ENCODE measurements around the gene RAB7A.
A peak's percentile ranks its signal among the peaks of the same experiment; 100 is the strongest.

Gene RAB7A

GRCh38 chr3:128783774-128784173, 57.8 kb downstream of the RAB7A start:
- no peak for DNase-seq
- in situ Hi-C loops (cut with HindIII; ENCODE audit: low pct_ligation_motif_present, low sequenced_read_pairs) = loop anchor here (25.0 kb wide), 1 partner anchor 96 kb away; no protein-coding TSS in a partner anchor
- no peaks in the 10 kb centered on the region for H3K36me3 ChIP-seq (replicated peaks)
- H3K4me3 ChIP-seq (ENCODE audit: low read depth, low read length) = no peak overlapping the region
- no peak overlapping the region for H3K27ac ChIP-seq
- no peak for TF ChIP-seq CTCF (IDR thresholded peaks at IDR 0.05; ENCODE audit: low read depth, low read length, missing control alignments)
- no peaks in the 10 kb centered on the region for H3K27me3 ChIP-seq (replicated peaks)

GRCh38 chr3:128784232-128784631, 58.2 kb downstream of the RAB7A start:
- Histone ChIP-seq H3K36me3 (replicated peaks) (no peaks in the 10 kb centered on the region), H3K27me3 (replicated peaks) (no peaks in the 10 kb centered on the region), H3K27ac (no peak overlapping the region), H3K4me3 (ENCODE audit: low read depth, low read length) (no peak overlapping the region)
- no peak for DNase-seq
- TF ChIP-seq CTCF (IDR thresholded peaks at IDR 0.05; ENCODE audit: low read depth, low read length, missing control alignments) = peak; percentile 79
- in situ Hi-C loops (cut with HindIII; ENCODE audit: low pct_ligation_motif_present, low sequenced_read_pairs) = loop anchor here (25.0 kb wide), 1 partner anchor 97 kb away; no protein-coding TSS in a partner anchor

- Histone ChIP-seq H3K4me3 (ENCODE audit: low read depth, low read length) (no peak overlapping the region), H3K36me3 (replicated peaks) (no peaks in the 10 kb centered on the region), H3K27ac (no peak overlapping the region), H3K27me3 (replicated peaks) (no peaks in the 10 kb centered on the region)
- DNase-seq = no peak
- no peak for TF ChIP-seq CTCF (IDR thresholded peaks at IDR 0.05; ENCODE audit: low read depth, low read length, missing control alignments)
- in situ Hi-C loops (cut with HindIII; ENCODE audit: low pct_ligation_motif_present, low sequenced_read_pairs) = loop anchor here (25.0 kb wide), 1 partner anchor 98 kb away; no protein-coding TSS in a partner anchor
Observed at GRCh38 chr3:128784843-128785242, 58.9 kb downstream of the RAB7A start.

GRCh38 chr3:128786434-128787020, 60.5 kb downstream of the RAB7A start:
- Histone ChIP-seq H3K27ac (no peak overlapping the region), H3K27me3 (replicated peaks) (no peaks in the 10 kb centered on the region), H3K4me3 (ENCODE audit: low read depth, low read length) (no peak overlapping the region), H3K36me3 (replicated peaks) (no peaks in the 10 kb centered on the region)
- DNase-seq = peak; percentile 14
- in situ Hi-C loops (cut with HindIII; ENCODE audit: low pct_ligation_motif_present, low sequenced_read_pairs) = loop anchor here (25.0 kb wide), 1 partner anchor 99 kb away; no protein-coding TSS in a partner anchor
- TF ChIP-seq CTCF (IDR thresholded peaks at IDR 0.05; ENCODE audit: low read depth, low read length, missing control alignments) = no peak

GRCh38 chr3:128787256-128788253, 61.6 kb downstream of the RAB7A start:
- peak; percentile 69 for DNase-seq
- TF ChIP-seq CTCF (IDR thresholded peaks at IDR 0.05; ENCODE audit: low read depth, low read length, missing control alignments) = peak; percentile 59
- Histone ChIP-seq H3K36me3 (replicated peaks) (no peaks in the 10 kb centered on the region), H3K27ac (peak overlapping the region; percentile 6), H3K4me3 (ENCODE audit: low read depth, low read length) (no peak overlapping the region), H3K27me3 (replicated peaks) (no peaks in the 10 kb centered on the region)
- in situ Hi-C loops (cut with HindIII; ENCODE audit: low pct_ligation_motif_present, low sequenced_read_pairs) = loop anchor here (25.0 kb wide), 1 partner anchor 100 kb away; no protein-coding TSS in a partner anchor

All from brain microvascular endothelial cell (primary cell).